GM23338 (cell line): ENCODE data around the gene GNAI3. TPM values are rescaled to one million over a fixed set of nuclear protein-coding genes. Genes with fewer than 3 reads are reported as not detected.
A peak's percentile ranks its signal among the peaks of the same experiment; 100 is the strongest.

ENCODE experiments used
- ATAC-seq: fragments of 200-7000 bp; cut with Tn5 transposase; 3 replicates; pipeline ENCODE4 v1.9.1; 2020
- DNase-seq: peaks from one replicate; pipeline ENCODE4 v3.0.0-alpha.2; 2015; ENCODE audit warnings: low spot score
- H2AFZ ChIP-seq: fragments of 200-600 bp; sonication (generic); 2 replicates; pipeline ENCODE4 v1.8.0; 2016; ENCODE audit warnings: antibody characterized with exemption, mild to moderate bottlenecking, moderate library complexity
- H3F3A ChIP-seq: fragments of 200-600 bp; sonication (generic); replicated peaks from 2 replicates; pipeline ENCODE4 v1.8.0; 2017; ENCODE audit warnings: antibody characterized with exemption, mixed run types, low read depth
- H3K27ac ChIP-seq: fragments of 200-600 bp; sonication (generic); 2 replicates; pipeline ENCODE4 v1.6.1; 2016; ENCODE audit warnings: low read depth
- H3K27me3 ChIP-seq: fragments of 200-600 bp; sonication (generic); 2 replicates; pipeline ENCODE4 v1.8.0; 2016; ENCODE audit warnings: mild to moderate bottlenecking, mixed run types, moderate library complexity; ENCODE audit not compliant: insufficient read depth
- H3K36me3 ChIP-seq: fragments of 200-600 bp; sonication (generic); 2 replicates; pipeline ENCODE4 v1.8.0; 2016; ENCODE audit warnings: mild to moderate bottlenecking; ENCODE audit not compliant: insufficient read depth
- H3K4me1 ChIP-seq: fragments of 200-600 bp; sonication (generic); 2 replicates; pipeline ENCODE4 v1.8.0; 2016; ENCODE audit warnings: mild to moderate bottlenecking, moderate library complexity; ENCODE audit not compliant: insufficient read depth
- H3K4me2 ChIP-seq: fragments of 200-600 bp; sonication (generic); 2 replicates; pipeline ENCODE4 v1.7.1; 2017; ENCODE audit warnings: mixed run types
- H3K4me3 ChIP-seq: fragments of 200-600 bp; sonication (generic); 2 replicates; pipeline ENCODE4 v1.6.1; 2016; ENCODE audit warnings: mixed run types
- H3K79me2 ChIP-seq: fragments of 200-600 bp; sonication (generic); replicated peaks from 2 replicates; pipeline ENCODE4 v1.8.0; 2017; ENCODE audit warnings: mild to moderate bottlenecking; ENCODE audit not compliant: insufficient read depth
- H3K9me2 ChIP-seq: fragments of 200-600 bp; sonication (generic); 2 replicates; pipeline ENCODE4 v1.8.0; 2017; ENCODE audit not compliant: insufficient read depth
- H4K20me1 ChIP-seq: fragments of 200-600 bp; sonication (generic); replicated peaks from 2 replicates; pipeline ENCODE4 v1.8.0; 2017; ENCODE audit warnings: mild to moderate bottlenecking; ENCODE audit not compliant: insufficient read depth
- H3K27ac Mint-ChIP-seq: 2 replicates; pipeline ENCODE4 v1.8.0; 2020; ENCODE audit warnings: inconsistent platforms, mild to moderate bottlenecking, moderate library complexity, mixed read lengths
- H3K27me3 Mint-ChIP-seq: 3 replicates; pipeline ENCODE4 v1.8.0; 2022; ENCODE audit warnings: low read depth, mild to moderate bottlenecking, moderate library complexity, mixed read lengths, inconsistent platforms; ENCODE audit not compliant: insufficient read depth, poor library complexity
- H3K36me3 Mint-ChIP-seq: 3 replicates; pipeline ENCODE4 v1.8.0; 2021; ENCODE audit warnings: low read depth, mild to moderate bottlenecking, inconsistent platforms, moderate library complexity, mixed read lengths
- H3K4me1 Mint-ChIP-seq: 3 replicates; pipeline ENCODE4 v1.8.0; 2020; ENCODE audit warnings: mild to moderate bottlenecking, inconsistent platforms, mixed read lengths
- H3K4me3 Mint-ChIP-seq: 3 replicates; pipeline ENCODE4 v1.8.0; 2021; ENCODE audit warnings: moderate library complexity, mild to moderate bottlenecking, inconsistent platforms, mixed read lengths
- H3K9me3 Mint-ChIP-seq: 3 replicates; pipeline ENCODE4 v1.8.0; 2020; ENCODE audit warnings: moderate library complexity, mild to moderate bottlenecking, inconsistent platforms, mixed read lengths
- CREB1 ChIP-seq: fragments of 250-450 bp; sonication (Bioruptor Pico); IDR thresholded peaks from 2 replicates; pipeline ENCODE4 v1.5.0; 2020; ENCODE audit warnings: low read depth, mild to moderate bottlenecking, moderate library complexity
- EZH2 ChIP-seq: fragments of 200-600 bp; sonication (generic); IDR thresholded peaks from one replicate; pipeline ENCODE4 v1.8.0; 2017; ENCODE audit warnings: antibody characterized with exemption, mild to moderate bottlenecking, low read depth; ENCODE audit not compliant: unreplicated experiment
- EZH2phosphoT487 ChIP-seq: fragments of 200-600 bp; sonication (generic); IDR thresholded peaks from one replicate; pipeline ENCODE4 v1.8.1; 2018; ENCODE audit warnings: antibody characterized with exemption; ENCODE audit not compliant: unreplicated experiment
- JUNB ChIP-seq: IDR thresholded peaks from one replicate; pipeline ENCODE4 v1.6.1; 2016; ENCODE audit warnings: antibody characterized with exemption; ENCODE audit not compliant: unreplicated experiment
- NANOG ChIP-seq: IDR thresholded peaks from 2 replicates; pipeline ENCODE4 v1.6.1; 2016; ENCODE audit warnings: antibody characterized with exemption, borderline replicate concordance
- POLR2AphosphoS5 ChIP-seq: IDR thresholded peaks from 2 replicates; pipeline ENCODE4 v1.6.1; 2016; ENCODE audit warnings: antibody characterized with exemption, low read depth
- STAT1 ChIP-seq: IDR thresholded peaks from one replicate; pipeline ENCODE4 v1.6.1; 2016; ENCODE audit warnings: antibody characterized with exemption; ENCODE audit not compliant: unreplicated experiment
- ZNF114 ChIP-seq: fragments of 250-450 bp; sonication (Bioruptor Pico); IDR thresholded peaks from 2 replicates; pipeline ENCODE4 v1.5.0; 2020; ENCODE audit warnings: mild to moderate bottlenecking, moderate library complexity
- ZNF331 ChIP-seq: fragments of 250-450 bp; sonication (Bioruptor Pico); IDR thresholded peaks from 2 replicates; pipeline ENCODE4 v1.5.0; 2020; ENCODE audit warnings: low read depth, mild to moderate bottlenecking, moderate library complexity
- polyA plus RNA-seq: library from polyadenylated mRNA; unstranded; fragments of >200 nt; fragmentation: Nextera tagmentation; extraction: Ambion mirVana; gene quantifications from 2 replicates; pipeline ENCODE4 v1.2.1, GENCODE V29; 2016
- total RNA-seq: library from RNA; depleted of rRNA; stranded (reverse); fragments of >200 nt; shearing (Covaris generic); gene quantifications from 2 replicates; pipeline ENCODE4 v1.2.3, GENCODE V29; 2014
- TF ChIP-seq, protein P1 (sequence below), 2 experiments: fragments of 200-600 bp in 1 of 2; sonication (generic) in 1 of 2; conservative IDR thresholded peaks; 2 replicates each; pipeline versions ENCODE4 v1.5.1 to v1.6.1; 2016 to 2017; ENCODE audit warnings: antibody characterized with exemption in 2 of 2, low read depth in 2 of 2, mild to moderate bottlenecking in 2 of 2, moderate library complexity in 1 of 2
- TF ChIP-seq, protein P2 (sequence below): IDR thresholded peaks from one replicate; pipeline ENCODE4 v1.6.1; 2018; ENCODE audit warnings: antibody characterized with exemption; ENCODE audit not compliant: unreplicated experiment
- TF ChIP-seq, protein P3 (sequence below): IDR thresholded peaks from 2 replicates; pipeline ENCODE4 v1.6.1; 2016; ENCODE audit warnings: antibody characterized with exemption
- TF ChIP-seq, protein P4 (sequence below): fragments of 250-450 bp; sonication (Bioruptor Pico); IDR thresholded peaks from 2 replicates; pipeline ENCODE4 v1.5.0; 2020; ENCODE audit warnings: mild to moderate bottlenecking, moderate library complexity

GNAI3 gene
- total and polyA plus RNA-seq, 2 experiments from 2014 or later = 4.5 to 10.2 TPM

DNA sequence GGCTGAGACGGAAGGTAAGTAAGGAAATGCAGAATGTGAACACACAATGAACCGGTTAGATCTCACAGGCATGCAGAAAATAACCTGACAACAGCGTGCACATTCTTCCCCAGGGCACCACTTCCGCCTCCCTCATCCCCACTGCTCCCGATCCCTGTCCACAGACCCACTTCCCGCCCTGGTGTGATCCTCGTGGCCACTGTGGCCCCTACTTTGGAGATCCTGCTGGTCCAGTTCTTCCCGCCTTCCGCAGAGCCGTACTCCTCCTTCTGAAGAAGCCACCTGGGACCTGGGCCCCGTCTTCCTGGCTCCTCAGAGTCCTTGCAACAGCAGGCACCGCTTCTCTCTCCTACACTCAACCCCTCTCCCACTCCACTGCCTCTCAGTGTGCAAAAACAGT lies 106.1 kb downstream of the GNAI3 start:
- Mint-ChIP-seq H3K27me3 (peaks cover 5% of the 10 kb centered on the region), H3K4me1 (peaks cover 11% of the 10 kb centered on the region), H3K9me3 (no peaks in the 10 kb centered on the region), H3K27ac (no peak overlapping the region), H3K4me3 (no peak overlapping the region; the same call in 2 of the 3 replicates), H3K36me3 (no peaks in the 10 kb centered on the region)
- peaks cover 6% of the 10 kb centered on the region for H3F3A ChIP-seq
- peak overlapping the region; percentile 86 for H3K4me2 ChIP-seq
- TF ChIP-seq, protein P1, sequence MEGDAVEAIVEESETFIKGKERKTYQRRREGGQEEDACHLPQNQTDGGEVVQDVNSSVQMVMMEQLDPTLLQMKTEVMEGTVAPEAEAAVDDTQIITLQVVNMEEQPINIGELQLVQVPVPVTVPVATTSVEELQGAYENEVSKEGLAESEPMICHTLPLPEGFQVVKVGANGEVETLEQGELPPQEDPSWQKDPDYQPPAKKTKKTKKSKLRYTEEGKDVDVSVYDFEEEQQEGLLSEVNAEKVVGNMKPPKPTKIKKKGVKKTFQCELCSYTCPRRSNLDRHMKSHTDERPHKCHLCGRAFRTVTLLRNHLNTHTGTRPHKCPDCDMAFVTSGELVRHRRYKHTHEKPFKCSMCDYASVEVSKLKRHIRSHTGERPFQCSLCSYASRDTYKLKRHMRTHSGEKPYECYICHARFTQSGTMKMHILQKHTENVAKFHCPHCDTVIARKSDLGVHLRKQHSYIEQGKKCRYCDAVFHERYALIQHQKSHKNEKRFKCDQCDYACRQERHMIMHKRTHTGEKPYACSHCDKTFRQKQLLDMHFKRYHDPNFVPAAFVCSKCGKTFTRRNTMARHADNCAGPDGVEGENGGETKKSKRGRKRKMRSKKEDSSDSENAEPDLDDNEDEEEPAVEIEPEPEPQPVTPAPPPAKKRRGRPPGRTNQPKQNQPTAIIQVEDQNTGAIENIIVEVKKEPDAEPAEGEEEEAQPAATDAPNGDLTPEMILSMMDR (conservative IDR thresholded peaks at IDR 0.05; ENCODE audit: low read depth in 2 of 2) = no peak
- TF ChIP-seq, protein P2, sequence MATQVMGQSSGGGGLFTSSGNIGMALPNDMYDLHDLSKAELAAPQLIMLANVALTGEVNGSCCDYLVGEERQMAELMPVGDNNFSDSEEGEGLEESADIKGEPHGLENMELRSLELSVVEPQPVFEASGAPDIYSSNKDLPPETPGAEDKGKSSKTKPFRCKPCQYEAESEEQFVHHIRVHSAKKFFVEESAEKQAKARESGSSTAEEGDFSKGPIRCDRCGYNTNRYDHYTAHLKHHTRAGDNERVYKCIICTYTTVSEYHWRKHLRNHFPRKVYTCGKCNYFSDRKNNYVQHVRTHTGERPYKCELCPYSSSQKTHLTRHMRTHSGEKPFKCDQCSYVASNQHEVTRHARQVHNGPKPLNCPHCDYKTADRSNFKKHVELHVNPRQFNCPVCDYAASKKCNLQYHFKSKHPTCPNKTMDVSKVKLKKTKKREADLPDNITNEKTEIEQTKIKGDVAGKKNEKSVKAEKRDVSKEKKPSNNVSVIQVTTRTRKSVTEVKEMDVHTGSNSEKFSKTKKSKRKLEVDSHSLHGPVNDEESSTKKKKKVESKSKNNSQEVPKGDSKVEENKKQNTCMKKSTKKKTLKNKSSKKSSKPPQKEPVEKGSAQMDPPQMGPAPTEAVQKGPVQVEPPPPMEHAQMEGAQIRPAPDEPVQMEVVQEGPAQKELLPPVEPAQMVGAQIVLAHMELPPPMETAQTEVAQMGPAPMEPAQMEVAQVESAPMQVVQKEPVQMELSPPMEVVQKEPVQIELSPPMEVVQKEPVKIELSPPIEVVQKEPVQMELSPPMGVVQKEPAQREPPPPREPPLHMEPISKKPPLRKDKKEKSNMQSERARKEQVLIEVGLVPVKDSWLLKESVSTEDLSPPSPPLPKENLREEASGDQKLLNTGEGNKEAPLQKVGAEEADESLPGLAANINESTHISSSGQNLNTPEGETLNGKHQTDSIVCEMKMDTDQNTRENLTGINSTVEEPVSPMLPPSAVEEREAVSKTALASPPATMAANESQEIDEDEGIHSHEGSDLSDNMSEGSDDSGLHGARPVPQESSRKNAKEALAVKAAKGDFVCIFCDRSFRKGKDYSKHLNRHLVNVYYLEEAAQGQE = no peak
- TF ChIP-seq EZH2phosphoT487 (no peak), NANOG (no peak), ZNF114 (no peak), STAT1 (no peak), POLR2AphosphoS5 (no peak), ZNF331 (CRISPR knock-in tag) (no peak), CREB1 (CRISPR knock-in tag) (no peak), JUNB (no peak), EZH2 (no peak)
- TF ChIP-seq, protein P3, sequence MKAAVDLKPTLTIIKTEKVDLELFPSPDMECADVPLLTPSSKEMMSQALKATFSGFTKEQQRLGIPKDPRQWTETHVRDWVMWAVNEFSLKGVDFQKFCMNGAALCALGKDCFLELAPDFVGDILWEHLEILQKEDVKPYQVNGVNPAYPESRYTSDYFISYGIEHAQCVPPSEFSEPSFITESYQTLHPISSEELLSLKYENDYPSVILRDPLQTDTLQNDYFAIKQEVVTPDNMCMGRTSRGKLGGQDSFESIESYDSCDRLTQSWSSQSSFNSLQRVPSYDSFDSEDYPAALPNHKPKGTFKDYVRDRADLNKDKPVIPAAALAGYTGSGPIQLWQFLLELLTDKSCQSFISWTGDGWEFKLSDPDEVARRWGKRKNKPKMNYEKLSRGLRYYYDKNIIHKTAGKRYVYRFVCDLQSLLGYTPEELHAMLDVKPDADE = no peak
- TF ChIP-seq, protein P4, sequence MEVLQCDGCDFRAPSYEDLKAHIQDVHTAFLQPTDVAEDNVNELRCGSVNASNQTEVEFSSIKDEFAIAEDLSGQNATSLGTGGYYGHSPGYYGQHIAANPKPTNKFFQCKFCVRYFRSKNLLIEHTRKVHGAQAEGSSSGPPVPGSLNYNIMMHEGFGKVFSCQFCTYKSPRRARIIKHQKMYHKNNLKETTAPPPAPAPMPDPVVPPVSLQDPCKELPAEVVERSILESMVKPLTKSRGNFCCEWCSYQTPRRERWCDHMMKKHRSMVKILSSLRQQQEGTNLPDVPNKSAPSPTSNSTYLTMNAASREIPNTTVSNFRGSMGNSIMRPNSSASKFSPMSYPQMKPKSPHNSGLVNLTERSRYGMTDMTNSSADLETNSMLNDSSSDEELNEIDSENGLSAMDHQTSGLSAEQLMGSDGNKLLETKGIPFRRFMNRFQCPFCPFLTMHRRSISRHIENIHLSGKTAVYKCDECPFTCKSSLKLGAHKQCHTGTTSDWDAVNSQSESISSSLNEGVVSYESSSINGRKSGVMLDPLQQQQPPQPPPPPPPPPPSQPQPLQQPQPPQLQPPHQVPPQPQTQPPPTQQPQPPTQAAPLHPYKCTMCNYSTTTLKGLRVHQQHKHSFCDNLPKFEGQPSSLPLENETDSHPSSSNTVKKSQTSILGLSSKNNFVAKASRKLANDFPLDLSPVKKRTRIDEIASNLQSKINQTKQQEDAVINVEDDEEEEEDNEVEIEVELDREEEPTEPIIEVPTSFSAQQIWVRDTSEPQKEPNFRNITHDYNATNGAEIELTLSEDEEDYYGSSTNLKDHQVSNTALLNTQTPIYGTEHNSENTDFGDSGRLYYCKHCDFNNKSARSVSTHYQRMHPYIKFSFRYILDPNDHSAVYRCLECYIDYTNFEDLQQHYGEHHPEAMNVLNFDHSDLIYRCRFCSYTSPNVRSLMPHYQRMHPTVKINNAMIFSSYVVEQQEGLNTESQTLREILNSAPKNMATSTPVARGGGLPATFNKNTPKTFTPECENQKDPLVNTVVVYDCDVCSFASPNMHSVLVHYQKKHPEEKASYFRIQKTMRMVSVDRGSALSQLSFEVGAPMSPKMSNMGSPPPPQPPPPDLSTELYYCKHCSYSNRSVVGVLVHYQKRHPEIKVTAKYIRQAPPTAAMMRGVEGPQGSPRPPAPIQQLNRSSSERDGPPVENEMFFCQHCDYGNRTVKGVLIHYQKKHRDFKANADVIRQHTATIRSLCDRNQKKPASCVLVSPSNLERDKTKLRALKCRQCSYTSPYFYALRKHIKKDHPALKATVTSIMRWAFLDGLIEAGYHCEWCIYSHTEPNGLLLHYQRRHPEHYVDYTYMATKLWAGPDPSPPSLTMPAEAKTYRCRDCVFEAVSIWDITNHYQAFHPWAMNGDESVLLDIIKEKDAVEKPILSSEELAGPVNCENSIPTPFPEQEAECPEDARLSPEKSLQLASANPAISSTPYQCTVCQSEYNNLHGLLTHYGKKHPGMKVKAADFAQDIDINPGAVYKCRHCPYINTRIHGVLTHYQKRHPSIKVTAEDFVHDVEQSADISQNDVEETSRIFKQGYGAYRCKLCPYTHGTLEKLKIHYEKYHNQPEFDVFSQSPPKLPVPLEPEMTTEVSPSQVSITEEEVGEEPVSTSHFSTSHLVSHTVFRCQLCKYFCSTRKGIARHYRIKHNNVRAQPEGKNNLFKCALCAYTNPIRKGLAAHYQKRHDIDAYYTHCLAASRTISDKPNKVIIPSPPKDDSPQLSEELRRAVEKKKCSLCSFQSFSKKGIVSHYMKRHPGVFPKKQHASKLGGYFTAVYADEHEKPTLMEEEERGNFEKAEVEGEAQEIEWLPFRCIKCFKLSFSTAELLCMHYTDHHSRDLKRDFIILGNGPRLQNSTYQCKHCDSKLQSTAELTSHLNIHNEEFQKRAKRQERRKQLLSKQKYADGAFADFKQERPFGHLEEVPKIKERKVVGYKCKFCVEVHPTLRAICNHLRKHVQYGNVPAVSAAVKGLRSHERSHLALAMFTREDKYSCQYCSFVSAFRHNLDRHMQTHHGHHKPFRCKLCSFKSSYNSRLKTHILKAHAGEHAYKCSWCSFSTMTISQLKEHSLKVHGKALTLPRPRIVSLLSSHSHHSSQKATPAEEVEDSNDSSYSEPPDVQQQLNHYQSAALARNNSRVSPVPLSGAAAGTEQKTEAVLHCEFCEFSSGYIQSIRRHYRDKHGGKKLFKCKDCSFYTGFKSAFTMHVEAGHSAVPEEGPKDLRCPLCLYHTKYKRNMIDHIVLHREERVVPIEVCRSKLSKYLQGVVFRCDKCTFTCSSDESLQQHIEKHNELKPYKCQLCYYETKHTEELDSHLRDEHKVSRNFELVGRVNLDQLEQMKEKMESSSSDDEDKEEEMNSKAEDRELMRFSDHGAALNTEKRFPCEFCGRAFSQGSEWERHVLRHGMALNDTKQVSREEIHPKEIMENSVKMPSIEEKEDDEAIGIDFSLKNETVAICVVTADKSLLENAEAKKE (CRISPR knock-in tag) = no peak
- no peaks in the 10 kb centered on the region for H3K79me2 ChIP-seq
- no peaks in the 10 kb centered on the region; the same call in 1 of the 2 replicates for H4K20me1 ChIP-seq
- no peak overlapping the region for H3K4me3 ChIP-seq
- no peaks in the 10 kb centered on the region for H3K9me2 ChIP-seq
- peaks cover 18% of the 10 kb centered on the region for H3K27me3 ChIP-seq
- ATAC-seq = no peak
- peaks cover 10% of the 10 kb centered on the region; the same call in 1 of the 2 replicates for H3K4me1 ChIP-seq
- no peaks in the 10 kb centered on the region for H3K36me3 ChIP-seq
- H3K27ac ChIP-seq = no peak overlapping the region
- no peak for DNase-seq
- no peak overlapping the region for H2AFZ ChIP-seq
